GM23338 (cell line): ENCODE measurements around the gene HMGXB3. TPM values are rescaled to one million over a fixed set of nuclear protein-coding genes. Genes with fewer than 3 reads are reported as not detected.

ENCODE experiments used
- ATAC-seq: fragments of 200-7000 bp; cut with Tn5 transposase; 3 replicates; pipeline ENCODE4 v1.9.1; 2020
- DNase-seq: peaks from one replicate; pipeline ENCODE4 v3.0.0-alpha.2; 2015; ENCODE audit warnings: low spot score
- H2AFZ ChIP-seq: fragments of 200-600 bp; sonication (generic); 2 replicates; pipeline ENCODE4 v1.8.0; 2016; ENCODE audit warnings: antibody characterized with exemption, mild to moderate bottlenecking, moderate library complexity
- H3F3A ChIP-seq: fragments of 200-600 bp; sonication (generic); replicated peaks from 2 replicates; pipeline ENCODE4 v1.8.0; 2017; ENCODE audit warnings: antibody characterized with exemption, mixed run types, low read depth
- H3K27ac ChIP-seq: fragments of 200-600 bp; sonication (generic); 2 replicates; pipeline ENCODE4 v1.6.1; 2016; ENCODE audit warnings: low read depth
- H3K27me3 ChIP-seq: fragments of 200-600 bp; sonication (generic); 2 replicates; pipeline ENCODE4 v1.8.0; 2016; ENCODE audit warnings: mild to moderate bottlenecking, mixed run types, moderate library complexity; ENCODE audit not compliant: insufficient read depth
- H3K36me3 ChIP-seq: fragments of 200-600 bp; sonication (generic); 2 replicates; pipeline ENCODE4 v1.8.0; 2016; ENCODE audit warnings: mild to moderate bottlenecking; ENCODE audit not compliant: insufficient read depth
- H3K4me1 ChIP-seq: fragments of 200-600 bp; sonication (generic); 2 replicates; pipeline ENCODE4 v1.8.0; 2016; ENCODE audit warnings: mild to moderate bottlenecking, moderate library complexity; ENCODE audit not compliant: insufficient read depth
- H3K4me2 ChIP-seq: fragments of 200-600 bp; sonication (generic); 2 replicates; pipeline ENCODE4 v1.7.1; 2017; ENCODE audit warnings: mixed run types
- H3K4me3 ChIP-seq: fragments of 200-600 bp; sonication (generic); 2 replicates; pipeline ENCODE4 v1.6.1; 2016; ENCODE audit warnings: mixed run types
- H3K79me2 ChIP-seq: fragments of 200-600 bp; sonication (generic); replicated peaks from 2 replicates; pipeline ENCODE4 v1.8.0; 2017; ENCODE audit warnings: mild to moderate bottlenecking; ENCODE audit not compliant: insufficient read depth
- H3K9me2 ChIP-seq: fragments of 200-600 bp; sonication (generic); 2 replicates; pipeline ENCODE4 v1.8.0; 2017; ENCODE audit not compliant: insufficient read depth
- H4K20me1 ChIP-seq: fragments of 200-600 bp; sonication (generic); replicated peaks from 2 replicates; pipeline ENCODE4 v1.8.0; 2017; ENCODE audit warnings: mild to moderate bottlenecking; ENCODE audit not compliant: insufficient read depth
- H3K27ac Mint-ChIP-seq: 2 replicates; pipeline ENCODE4 v1.8.0; 2020; ENCODE audit warnings: inconsistent platforms, mild to moderate bottlenecking, moderate library complexity, mixed read lengths
- H3K27me3 Mint-ChIP-seq: 3 replicates; pipeline ENCODE4 v1.8.0; 2022; ENCODE audit warnings: low read depth, mild to moderate bottlenecking, moderate library complexity, mixed read lengths, inconsistent platforms; ENCODE audit not compliant: insufficient read depth, poor library complexity
- H3K36me3 Mint-ChIP-seq: 3 replicates; pipeline ENCODE4 v1.8.0; 2021; ENCODE audit warnings: low read depth, mild to moderate bottlenecking, inconsistent platforms, moderate library complexity, mixed read lengths
- H3K4me1 Mint-ChIP-seq: 3 replicates; pipeline ENCODE4 v1.8.0; 2020; ENCODE audit warnings: mild to moderate bottlenecking, inconsistent platforms, mixed read lengths
- H3K4me3 Mint-ChIP-seq: 3 replicates; pipeline ENCODE4 v1.8.0; 2021; ENCODE audit warnings: moderate library complexity, mild to moderate bottlenecking, inconsistent platforms, mixed read lengths
- H3K9me3 Mint-ChIP-seq: 3 replicates; pipeline ENCODE4 v1.8.0; 2020; ENCODE audit warnings: moderate library complexity, mild to moderate bottlenecking, inconsistent platforms, mixed read lengths
- CREB1 ChIP-seq: fragments of 250-450 bp; sonication (Bioruptor Pico); IDR thresholded peaks from 2 replicates; pipeline ENCODE4 v1.5.0; 2020; ENCODE audit warnings: low read depth, mild to moderate bottlenecking, moderate library complexity
- ETS1 ChIP-seq: IDR thresholded peaks from 2 replicates; pipeline ENCODE4 v1.6.1; 2016; ENCODE audit warnings: antibody characterized with exemption
- EZH2 ChIP-seq: fragments of 200-600 bp; sonication (generic); IDR thresholded peaks from one replicate; pipeline ENCODE4 v1.8.0; 2017; ENCODE audit warnings: antibody characterized with exemption, mild to moderate bottlenecking, low read depth; ENCODE audit not compliant: unreplicated experiment
- EZH2phosphoT487 ChIP-seq: fragments of 200-600 bp; sonication (generic); IDR thresholded peaks from one replicate; pipeline ENCODE4 v1.8.1; 2018; ENCODE audit warnings: antibody characterized with exemption; ENCODE audit not compliant: unreplicated experiment
- JUNB ChIP-seq: IDR thresholded peaks from one replicate; pipeline ENCODE4 v1.6.1; 2016; ENCODE audit warnings: antibody characterized with exemption; ENCODE audit not compliant: unreplicated experiment
- NANOG ChIP-seq: IDR thresholded peaks from 2 replicates; pipeline ENCODE4 v1.6.1; 2016; ENCODE audit warnings: antibody characterized with exemption, borderline replicate concordance
- POLR2AphosphoS5 ChIP-seq: IDR thresholded peaks from 2 replicates; pipeline ENCODE4 v1.6.1; 2016; ENCODE audit warnings: antibody characterized with exemption, low read depth
- REST ChIP-seq: IDR thresholded peaks from one replicate; pipeline ENCODE4 v1.6.1; 2018; ENCODE audit warnings: antibody characterized with exemption; ENCODE audit not compliant: unreplicated experiment
- STAT1 ChIP-seq: IDR thresholded peaks from one replicate; pipeline ENCODE4 v1.6.1; 2016; ENCODE audit warnings: antibody characterized with exemption; ENCODE audit not compliant: unreplicated experiment
- ZNF114 ChIP-seq: fragments of 250-450 bp; sonication (Bioruptor Pico); IDR thresholded peaks from 2 replicates; pipeline ENCODE4 v1.5.0; 2020; ENCODE audit warnings: mild to moderate bottlenecking, moderate library complexity
- ZNF331 ChIP-seq: fragments of 250-450 bp; sonication (Bioruptor Pico); IDR thresholded peaks from 2 replicates; pipeline ENCODE4 v1.5.0; 2020; ENCODE audit warnings: low read depth, mild to moderate bottlenecking, moderate library complexity
- polyA plus RNA-seq: library from polyadenylated mRNA; unstranded; fragments of >200 nt; fragmentation: Nextera tagmentation; extraction: Ambion mirVana; gene quantifications from 2 replicates; pipeline ENCODE4 v1.2.1, GENCODE V29; 2016
- total RNA-seq: library from RNA; depleted of rRNA; stranded (reverse); fragments of >200 nt; shearing (Covaris generic); gene quantifications from 2 replicates; pipeline ENCODE4 v1.2.3, GENCODE V29; 2014
- TF ChIP-seq, protein P1 (sequence below), 2 experiments: fragments of 200-600 bp in 1 of 2; sonication (generic) in 1 of 2; conservative IDR thresholded peaks; 2 replicates each; pipeline versions ENCODE4 v1.5.1 to v1.6.1; 2016 to 2017; ENCODE audit warnings: antibody characterized with exemption in 2 of 2, low read depth in 2 of 2, mild to moderate bottlenecking in 2 of 2, moderate library complexity in 1 of 2
- TF ChIP-seq, protein P2 (sequence below): fragments of 250-450 bp; sonication (Bioruptor Pico); IDR thresholded peaks from 2 replicates; pipeline ENCODE4 v1.5.0; 2020; ENCODE audit warnings: mild to moderate bottlenecking, moderate library complexity

HMGXB3 gene
- total and polyA plus RNA-seq, 2 experiments from 2014 or later, result 9.4 to 37.9 TPM

GRCh38 chr5:149998281-149998680, 2.3 kb upstream of the HMGXB3 start:
- Histone ChIP-seq H3K4me2 (no peak overlapping the region), H3K27ac (no peak overlapping the region), H3K4me1 (peaks cover 6% of the 10 kb centered on the region; the same call in 1 of the 2 replicates), H3K4me3 (no peak overlapping the region), H4K20me1 (peaks cover 15% of the 10 kb centered on the region), H3K79me2 (peaks cover 22% of the 10 kb centered on the region), H3K9me2 (no peaks in the 10 kb centered on the region), H2AFZ (no peak overlapping the region), H3K36me3 (no peaks in the 10 kb centered on the region), H3F3A (peaks cover 12% of the 10 kb centered on the region; the same call in 1 of the 2 replicates), H3K27me3 (no peaks in the 10 kb centered on the region)
- Mint-ChIP-seq H3K27ac (no peak overlapping the region), H3K9me3 (no peaks in the 10 kb centered on the region), H3K4me1 (peaks cover 20% of the 10 kb centered on the region), H3K27me3 (peaks cover 5% of the 10 kb centered on the region), H3K36me3 (no peaks in the 10 kb centered on the region; the same call in 1 of the 3 replicates), H3K4me3 (no peak overlapping the region)
- ATAC-seq (no peak), DNase-seq (no peak)
- TF ChIP-seq JUNB, result no peak
- TF ChIP-seq EZH2, result no peak
- TF ChIP-seq STAT1, result no peak
- TF ChIP-seq EZH2phosphoT487, result no peak
- no peak for TF ChIP-seq POLR2AphosphoS5
- no peak for TF ChIP-seq ZNF331 (CRISPR knock-in tag)
- TF ChIP-seq NANOG, result no peak
- TF ChIP-seq, protein P1, sequence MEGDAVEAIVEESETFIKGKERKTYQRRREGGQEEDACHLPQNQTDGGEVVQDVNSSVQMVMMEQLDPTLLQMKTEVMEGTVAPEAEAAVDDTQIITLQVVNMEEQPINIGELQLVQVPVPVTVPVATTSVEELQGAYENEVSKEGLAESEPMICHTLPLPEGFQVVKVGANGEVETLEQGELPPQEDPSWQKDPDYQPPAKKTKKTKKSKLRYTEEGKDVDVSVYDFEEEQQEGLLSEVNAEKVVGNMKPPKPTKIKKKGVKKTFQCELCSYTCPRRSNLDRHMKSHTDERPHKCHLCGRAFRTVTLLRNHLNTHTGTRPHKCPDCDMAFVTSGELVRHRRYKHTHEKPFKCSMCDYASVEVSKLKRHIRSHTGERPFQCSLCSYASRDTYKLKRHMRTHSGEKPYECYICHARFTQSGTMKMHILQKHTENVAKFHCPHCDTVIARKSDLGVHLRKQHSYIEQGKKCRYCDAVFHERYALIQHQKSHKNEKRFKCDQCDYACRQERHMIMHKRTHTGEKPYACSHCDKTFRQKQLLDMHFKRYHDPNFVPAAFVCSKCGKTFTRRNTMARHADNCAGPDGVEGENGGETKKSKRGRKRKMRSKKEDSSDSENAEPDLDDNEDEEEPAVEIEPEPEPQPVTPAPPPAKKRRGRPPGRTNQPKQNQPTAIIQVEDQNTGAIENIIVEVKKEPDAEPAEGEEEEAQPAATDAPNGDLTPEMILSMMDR (conservative IDR thresholded peaks at IDR 0.05; ENCODE audit: low read depth in 2 of 2), result no peak
- TF ChIP-seq CREB1, result no peak
- no peak for TF ChIP-seq ZNF114 (CRISPR knock-in tag)
- no peak for TF ChIP-seq REST
- TF ChIP-seq, protein P2, sequence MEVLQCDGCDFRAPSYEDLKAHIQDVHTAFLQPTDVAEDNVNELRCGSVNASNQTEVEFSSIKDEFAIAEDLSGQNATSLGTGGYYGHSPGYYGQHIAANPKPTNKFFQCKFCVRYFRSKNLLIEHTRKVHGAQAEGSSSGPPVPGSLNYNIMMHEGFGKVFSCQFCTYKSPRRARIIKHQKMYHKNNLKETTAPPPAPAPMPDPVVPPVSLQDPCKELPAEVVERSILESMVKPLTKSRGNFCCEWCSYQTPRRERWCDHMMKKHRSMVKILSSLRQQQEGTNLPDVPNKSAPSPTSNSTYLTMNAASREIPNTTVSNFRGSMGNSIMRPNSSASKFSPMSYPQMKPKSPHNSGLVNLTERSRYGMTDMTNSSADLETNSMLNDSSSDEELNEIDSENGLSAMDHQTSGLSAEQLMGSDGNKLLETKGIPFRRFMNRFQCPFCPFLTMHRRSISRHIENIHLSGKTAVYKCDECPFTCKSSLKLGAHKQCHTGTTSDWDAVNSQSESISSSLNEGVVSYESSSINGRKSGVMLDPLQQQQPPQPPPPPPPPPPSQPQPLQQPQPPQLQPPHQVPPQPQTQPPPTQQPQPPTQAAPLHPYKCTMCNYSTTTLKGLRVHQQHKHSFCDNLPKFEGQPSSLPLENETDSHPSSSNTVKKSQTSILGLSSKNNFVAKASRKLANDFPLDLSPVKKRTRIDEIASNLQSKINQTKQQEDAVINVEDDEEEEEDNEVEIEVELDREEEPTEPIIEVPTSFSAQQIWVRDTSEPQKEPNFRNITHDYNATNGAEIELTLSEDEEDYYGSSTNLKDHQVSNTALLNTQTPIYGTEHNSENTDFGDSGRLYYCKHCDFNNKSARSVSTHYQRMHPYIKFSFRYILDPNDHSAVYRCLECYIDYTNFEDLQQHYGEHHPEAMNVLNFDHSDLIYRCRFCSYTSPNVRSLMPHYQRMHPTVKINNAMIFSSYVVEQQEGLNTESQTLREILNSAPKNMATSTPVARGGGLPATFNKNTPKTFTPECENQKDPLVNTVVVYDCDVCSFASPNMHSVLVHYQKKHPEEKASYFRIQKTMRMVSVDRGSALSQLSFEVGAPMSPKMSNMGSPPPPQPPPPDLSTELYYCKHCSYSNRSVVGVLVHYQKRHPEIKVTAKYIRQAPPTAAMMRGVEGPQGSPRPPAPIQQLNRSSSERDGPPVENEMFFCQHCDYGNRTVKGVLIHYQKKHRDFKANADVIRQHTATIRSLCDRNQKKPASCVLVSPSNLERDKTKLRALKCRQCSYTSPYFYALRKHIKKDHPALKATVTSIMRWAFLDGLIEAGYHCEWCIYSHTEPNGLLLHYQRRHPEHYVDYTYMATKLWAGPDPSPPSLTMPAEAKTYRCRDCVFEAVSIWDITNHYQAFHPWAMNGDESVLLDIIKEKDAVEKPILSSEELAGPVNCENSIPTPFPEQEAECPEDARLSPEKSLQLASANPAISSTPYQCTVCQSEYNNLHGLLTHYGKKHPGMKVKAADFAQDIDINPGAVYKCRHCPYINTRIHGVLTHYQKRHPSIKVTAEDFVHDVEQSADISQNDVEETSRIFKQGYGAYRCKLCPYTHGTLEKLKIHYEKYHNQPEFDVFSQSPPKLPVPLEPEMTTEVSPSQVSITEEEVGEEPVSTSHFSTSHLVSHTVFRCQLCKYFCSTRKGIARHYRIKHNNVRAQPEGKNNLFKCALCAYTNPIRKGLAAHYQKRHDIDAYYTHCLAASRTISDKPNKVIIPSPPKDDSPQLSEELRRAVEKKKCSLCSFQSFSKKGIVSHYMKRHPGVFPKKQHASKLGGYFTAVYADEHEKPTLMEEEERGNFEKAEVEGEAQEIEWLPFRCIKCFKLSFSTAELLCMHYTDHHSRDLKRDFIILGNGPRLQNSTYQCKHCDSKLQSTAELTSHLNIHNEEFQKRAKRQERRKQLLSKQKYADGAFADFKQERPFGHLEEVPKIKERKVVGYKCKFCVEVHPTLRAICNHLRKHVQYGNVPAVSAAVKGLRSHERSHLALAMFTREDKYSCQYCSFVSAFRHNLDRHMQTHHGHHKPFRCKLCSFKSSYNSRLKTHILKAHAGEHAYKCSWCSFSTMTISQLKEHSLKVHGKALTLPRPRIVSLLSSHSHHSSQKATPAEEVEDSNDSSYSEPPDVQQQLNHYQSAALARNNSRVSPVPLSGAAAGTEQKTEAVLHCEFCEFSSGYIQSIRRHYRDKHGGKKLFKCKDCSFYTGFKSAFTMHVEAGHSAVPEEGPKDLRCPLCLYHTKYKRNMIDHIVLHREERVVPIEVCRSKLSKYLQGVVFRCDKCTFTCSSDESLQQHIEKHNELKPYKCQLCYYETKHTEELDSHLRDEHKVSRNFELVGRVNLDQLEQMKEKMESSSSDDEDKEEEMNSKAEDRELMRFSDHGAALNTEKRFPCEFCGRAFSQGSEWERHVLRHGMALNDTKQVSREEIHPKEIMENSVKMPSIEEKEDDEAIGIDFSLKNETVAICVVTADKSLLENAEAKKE (CRISPR knock-in tag), result no peak
- TF ChIP-seq ETS1, result no peak
